Erythroblast (primary cell): Measurements from ENCODE around the gene SEC61A2.

Experiments
- GATA1 ChIP-seq: IDR thresholded peaks from 2 replicates; pipeline ENCODE4 v1.6.1; 2011; ENCODE audit warnings: low read depth, mild to moderate bottlenecking, control low read depth, low read length, moderate library complexity
- POLR2A ChIP-seq: IDR thresholded peaks from 2 replicates; pipeline ENCODE4 v1.6.1; 2011; ENCODE audit warnings: mild to moderate bottlenecking, low read length

DNA sequence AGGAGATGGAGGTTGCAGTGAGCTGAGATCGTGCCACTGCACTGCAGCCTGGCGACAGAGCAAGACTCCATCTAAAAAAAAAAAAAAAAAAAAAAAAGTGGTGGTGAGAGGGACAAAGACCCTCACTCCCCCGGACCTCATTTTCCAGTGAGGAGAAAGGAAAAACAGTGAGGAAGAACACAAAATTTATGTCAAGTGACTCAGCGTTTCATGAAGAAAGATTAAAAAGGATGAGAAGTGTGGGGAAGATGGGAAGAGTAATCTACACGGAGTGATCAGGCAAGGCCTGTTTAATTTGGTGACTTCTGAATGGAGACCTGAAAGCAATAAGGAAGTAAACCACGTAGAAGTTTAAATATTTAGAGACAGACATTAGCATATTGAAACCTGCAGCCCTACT is 59.2 kb downstream of the SEC61A2 start:
- TF ChIP-seq POLR2A: no peak
- TF ChIP-seq GATA1: no peak
